GM12878 (cell line): ENCODE results near the gene LXN. TPM values are rescaled to one million over a fixed set of nuclear protein-coding genes. Genes with fewer than 3 reads are reported as not detected.
A peak's percentile ranks its signal among the peaks of the same experiment; 100 is the strongest.

Experiments
- ATAC-seq: fragments of 200-7000 bp; cut with Tn5 transposase; 3 replicates; pipeline ENCODE4 v1.9.1; 2020; ENCODE audit warnings: mild to moderate bottlenecking, moderate library complexity
- BruUV-seq: library from RNA; stranded (reverse); fragments of 400-500 nt; replicated peaks from 2 replicates; lab custom pipeline; 2021; lab: Mats Ljungman, UMichigan
- CTCF ChIA-PET: fragments of 300-600 bp; sonication (Branson Sonifier 250); formaldehyde crosslinking; extraction: SDS; loops from one replicate; lab custom pipeline; 2021; ENCODE audit warnings: inconsistent platforms; lab: Yijun Ruan, JAX
- POLR2A ChIA-PET: fragments of 350-600 bp; formaldehyde crosslinking; extraction: SDS; loops from one replicate; lab custom pipeline; 2021; ENCODE audit warnings: inconsistent platforms; lab: Charles Lee
- RAD21 ChIA-PET: fragments of 300-600 bp; sonication (Branson Sonifier 250); formaldehyde crosslinking; loops from one replicate; lab custom pipeline; 2023; ENCODE audit warnings: antibody characterized with exemption; ENCODE audit not compliant: unreplicated experiment; lab: Charles Lee
- SMC1A ChIA-PET: fragments of 300-600 bp; sonication (Branson Sonifier 250); formaldehyde crosslinking; loops from one replicate; lab custom pipeline; 2023; ENCODE audit not compliant: unreplicated experiment, uncharacterized antibody; lab: Charles Lee
- DNase-seq: peaks from one replicate; pipeline ENCODE4 v3.0.0-alpha.2; 2011; ENCODE audit warnings: low read depth, low spot score
- FAIRE-seq: peaks from 3 replicates; lab custom pipeline; 2011; peaks lifted over from hg19 to GRCh38; lab: Jason Lieb, UNC
- H2AFZ ChIP-seq: 2 replicates; pipeline ENCODE4 v1.6.0; 2011; ENCODE audit warnings: low read depth, low read length, control low read depth; ENCODE audit not compliant: control insufficient read depth
- H3K27ac ChIP-seq: 2 replicates; pipeline ENCODE4 v1.5.1; 2011; ENCODE audit warnings: control low read depth; ENCODE audit not compliant: control insufficient read depth, insufficient read depth
- H3K27me3 ChIP-seq, 2 experiments: replicated peaks in 1 of 2; 2 replicates each; pipeline versions ENCODE4 v1.6.0 to v1.6.1; 2011; ENCODE audit warnings: low read length in 1 of 2; ENCODE audit not compliant: control insufficient read depth in 2 of 2, insufficient read depth in 2 of 2
- H3K36me3 ChIP-seq, 2 experiments: 2 replicates each; pipeline ENCODE4 v1.5.1; 2011; ENCODE audit warnings: low read length in 1 of 2; ENCODE audit not compliant: control insufficient read depth in 2 of 2, insufficient read depth in 2 of 2
- H3K4me1 ChIP-seq: 2 replicates; pipeline ENCODE4 v1.6.1; 2011; ENCODE audit warnings: mild to moderate bottlenecking, low read length, moderate library complexity, mixed read lengths; ENCODE audit not compliant: control insufficient read depth, insufficient read depth
- H3K4me2 ChIP-seq: 2 replicates; pipeline ENCODE4 v1.6.0; 2011; ENCODE audit warnings: control low read depth; ENCODE audit not compliant: control insufficient read depth, insufficient read depth
- H3K4me3 ChIP-seq: fragments of 200-600 bp; sonication (generic); 2 replicates; pipeline ENCODE4 v1.5.1; 2016
- H3K79me2 ChIP-seq: 2 replicates; pipeline ENCODE4 v1.6.0; 2011; ENCODE audit warnings: low read length; ENCODE audit not compliant: control insufficient read depth, insufficient read depth
- H3K9ac ChIP-seq: 2 replicates; pipeline ENCODE4 v1.8.0; 2011; ENCODE audit warnings: low read length, control low read depth, mixed read lengths; ENCODE audit not compliant: control insufficient read depth, insufficient read depth
- H3K9me3 ChIP-seq: replicated peaks from 3 replicates; pipeline ENCODE4 v1.5.1; 2011; ENCODE audit warnings: mild to moderate bottlenecking, low read length; ENCODE audit not compliant: control insufficient read depth, insufficient read depth
- H4K20me1 ChIP-seq: 2 replicates; pipeline ENCODE4 v1.6.0; 2011; ENCODE audit not compliant: control insufficient read depth, insufficient read depth
- EP300 ChIP-seq, 2 experiments: fragments of 150-350 bp in 1 of 2; IDR thresholded peaks; 2 replicates each; pipeline ENCODE4 v1.6.1; 2011 to 2012; ENCODE audit warnings: low read depth in 2 of 2, low read length in 2 of 2, borderline replicate concordance in 1 of 2, improper control_type of control experiment in 1 of 2, inconsistent platforms in 1 of 2; ENCODE audit not compliant: control insufficient read depth in 1 of 2
- ETV6 ChIP-seq, 2 experiments: fragments of 450-650 bp in 1 of 2; IDR thresholded peaks in 1 of 2; conservative IDR thresholded peaks in 1 of 2; 2 replicates each; pipeline ENCODE4 v1.6.1; 2014; ENCODE audit warnings: antibody characterized with exemption in 1 of 2, borderline replicate concordance in 1 of 2, low read depth in 1 of 2, mild to moderate bottlenecking in 1 of 2, moderate library complexity in 1 of 2
- HCFC1 ChIP-seq: fragments of 150-350 bp; IDR thresholded peaks from 2 replicates; pipeline ENCODE4 v1.6.1; 2014; ENCODE audit warnings: low read length
- KAT2A ChIP-seq: conservative IDR thresholded peaks from 2 replicates; pipeline ENCODE4 v1.6.1; 2011; ENCODE audit warnings: low read depth, low read length; ENCODE audit not compliant: control insufficient read depth
- NBN ChIP-seq: fragments of 450-650 bp; IDR thresholded peaks from 2 replicates; pipeline ENCODE4 v1.6.1; 2016
- NFXL1 ChIP-seq: fragments of 450-650 bp; IDR thresholded peaks from 2 replicates; pipeline ENCODE4 v1.6.1; 2017; ENCODE audit warnings: antibody characterized with exemption, mild to moderate bottlenecking, borderline replicate concordance
- RAD51 ChIP-seq: fragments of 450-650 bp; IDR thresholded peaks from 2 replicates; pipeline ENCODE4 v1.6.1; 2016; ENCODE audit warnings: moderate library complexity, mild to moderate bottlenecking, inconsistent platforms
- RCOR1 ChIP-seq: conservative IDR thresholded peaks from 2 replicates; pipeline ENCODE4 v1.6.1; 2012; ENCODE audit warnings: low read depth, low read length, improper control_type of control experiment
- RFX5 ChIP-seq: IDR thresholded peaks from 2 replicates; pipeline ENCODE4 v1.6.1; 2011; ENCODE audit warnings: low read depth, low read length, improper control_type of control experiment
- SUPT20H ChIP-seq: IDR thresholded peaks from 2 replicates; pipeline ENCODE4 v1.6.1; 2011; ENCODE audit warnings: low read depth, mild to moderate bottlenecking, low read length, moderate library complexity, borderline replicate concordance; ENCODE audit not compliant: control insufficient read depth
- SUZ12 ChIP-seq: fragments of 200-600 bp; sonication (generic); IDR thresholded peaks from one replicate; pipeline ENCODE4 v1.6.1; 2018; ENCODE audit warnings: antibody characterized with exemption, mild to moderate bottlenecking; ENCODE audit not compliant: unreplicated experiment
- TARDBP ChIP-seq: IDR thresholded peaks from 2 replicates; pipeline ENCODE4 v1.6.1; 2016; ENCODE audit warnings: borderline replicate concordance
- WGBS: methylation state at CpG from one replicate; pipeline ENCODE4 v1.1.6; 2016; ENCODE audit warnings: low lambda C conversion rate; ENCODE audit not compliant: insufficient replicate concordance, insufficient coverage; ENCODE audit errors: missing lambda C conversion rate; 5-methylcytosine and 5-hydroxymethylcytosine counted together
- in situ Hi-C: fragments of 300-500 bp; cut with MboI; formaldehyde crosslinking; loops from 9 replicates; pipeline ENCODE4 v1.14.3; 2018; ENCODE audit warnings: mixed read lengths
- intact Hi-C: fragments of 100-400 bp; cut with micrococcal nuclease; formaldehyde crosslinking; loops from one replicate; pipeline ENCODE4 v1.14.2; 2022; ENCODE audit not compliant: unreplicated experiment
- polyA plus RNA-seq, 11 experiments: library from polyadenylated mRNA; depleted of rRNA in 4 of 11; unstranded in 6 of 11; stranded (reverse) in 5 of 11; fragments of >200 nt; fragmentation: Nextera tagmentation in 4 of 11; fragmentation: Illumina TruSeq in 1 of 11; extraction: Ambion mirVana in 4 of 11; extraction: Trizol in 1 of 11; gene quantifications; 1 replicate in 1 of 11; 2 replicates in 10 of 11; pipeline versions ENCODE4 v1.2.1 to v1.2.3, GENCODE V29; 2011 to 2016; ENCODE audit warnings: inconsistent platforms in 2 of 11, missing spikeins in 2 of 11, low read depth in 1 of 11
- total RNA-seq, 4 experiments: library from RNA; depleted of rRNA in 3 of 4; stranded (reverse); fragments of >200 nt in 3 of 4; fragmentation: Illumina TruSeq in 1 of 4; extraction: Trizol in 1 of 4; gene quantifications; 2 replicates each; pipeline versions ENCODE4 v1.2.1 to v1.2.3, GENCODE V29; 2013 to 2021
- TF ChIP-seq, protein P1 (sequence below): fragments of 450-650 bp; formaldehyde crosslinking; IDR thresholded peaks from 2 replicates; pipeline ENCODE4 v1.5.0; 2022; ENCODE audit warnings: mild to moderate bottlenecking, missing genetic modification characterization
- TF ChIP-seq, protein P2 (sequence below): fragments of 450-650 bp; IDR thresholded peaks from 2 replicates; pipeline ENCODE4 v1.6.1; 2018; ENCODE audit warnings: mild to moderate bottlenecking, low read depth, moderate library complexity; ENCODE audit not compliant: partially characterized antibody

The LXN gene
- total and polyA plus RNA-seq, 10 of the 15 experiments (the other 5 are each of a cell fraction or from before 2014, with no cell fraction given) = 10.7 to 45.0 (median 20.4) TPM

DNA sequence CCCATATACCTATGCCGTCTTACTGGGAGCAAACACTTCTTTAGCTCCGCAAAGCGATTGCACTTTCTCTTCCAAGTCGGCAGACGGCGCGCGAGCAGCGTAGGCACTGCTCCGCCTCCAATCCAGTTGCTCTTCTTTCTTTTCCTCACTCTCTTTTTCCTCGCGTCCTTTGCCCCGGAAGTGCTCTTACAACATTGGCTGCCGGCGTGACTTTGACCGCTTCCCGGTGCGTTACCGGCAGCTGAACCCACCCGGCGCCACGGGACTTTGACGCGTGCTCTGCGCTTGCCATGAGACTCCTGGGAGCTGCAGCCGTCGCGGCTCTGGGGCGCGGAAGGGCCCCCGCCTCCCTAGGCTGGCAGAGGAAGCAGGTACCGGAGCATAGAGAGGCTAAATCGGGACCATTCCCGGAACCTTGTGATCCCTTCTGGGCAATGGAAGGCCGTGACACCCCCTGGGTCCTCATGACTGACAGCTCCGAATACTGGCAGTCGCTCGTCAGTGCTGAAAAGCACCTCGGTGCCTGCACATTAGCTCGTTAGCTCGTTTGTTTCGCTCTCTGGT lies 28.0 kb downstream of the LXN start, which contains the start of gene GFM1:
Gene GFM1 (plus strand): TSS at position 183 of the 564 bp plus-strand sequence. CDS start 108 bp downstream, at position 291.
- POLR2A ChIA-PET = interaction anchor here (0.7 to 1.2 kb wide), 5 partner anchors 9 to 981 kb away, joined by 3 to 5 read pairs (median 4); partner anchors contain the start of genes LXN and MLF1
- TSS peak; percentile 64 for BruUV-seq
- TF ChIP-seq ETV6 (conservative IDR thresholded peaks at IDR 0.05 in 1 of 2, IDR thresholded peaks at IDR 0.05 in 1 of 2; ENCODE audit: borderline replicate concordance in 1 of 2, low read depth in 1 of 2) (peak in 1 of 2 experiments; percentile 60; a peak in 1 of 4 replicates), TARDBP (peak; percentile 87), NFXL1 (no peak), EP300 (IDR thresholded peaks at IDR 0.05; ENCODE audit: borderline replicate concordance in 1 of 2, control insufficient read depth in 1 of 2, low read depth in 2 of 2, low read length in 2 of 2) (0 out of 4 replicates have a peak, but pooled peaks of 1 of the 2 experiments have one; percentile 33), RAD51 (peak; percentile 67), KAT2A (no peak), SUZ12 (no peak), HCFC1 (peak; percentile 84), NBN (peak; percentile 93), SUPT20H (no peak), RFX5 (0 out of 2 replicates have a peak, but pooled peaks have one; percentile 36), RCOR1 (no peak)
- TF ChIP-seq, protein P1, sequence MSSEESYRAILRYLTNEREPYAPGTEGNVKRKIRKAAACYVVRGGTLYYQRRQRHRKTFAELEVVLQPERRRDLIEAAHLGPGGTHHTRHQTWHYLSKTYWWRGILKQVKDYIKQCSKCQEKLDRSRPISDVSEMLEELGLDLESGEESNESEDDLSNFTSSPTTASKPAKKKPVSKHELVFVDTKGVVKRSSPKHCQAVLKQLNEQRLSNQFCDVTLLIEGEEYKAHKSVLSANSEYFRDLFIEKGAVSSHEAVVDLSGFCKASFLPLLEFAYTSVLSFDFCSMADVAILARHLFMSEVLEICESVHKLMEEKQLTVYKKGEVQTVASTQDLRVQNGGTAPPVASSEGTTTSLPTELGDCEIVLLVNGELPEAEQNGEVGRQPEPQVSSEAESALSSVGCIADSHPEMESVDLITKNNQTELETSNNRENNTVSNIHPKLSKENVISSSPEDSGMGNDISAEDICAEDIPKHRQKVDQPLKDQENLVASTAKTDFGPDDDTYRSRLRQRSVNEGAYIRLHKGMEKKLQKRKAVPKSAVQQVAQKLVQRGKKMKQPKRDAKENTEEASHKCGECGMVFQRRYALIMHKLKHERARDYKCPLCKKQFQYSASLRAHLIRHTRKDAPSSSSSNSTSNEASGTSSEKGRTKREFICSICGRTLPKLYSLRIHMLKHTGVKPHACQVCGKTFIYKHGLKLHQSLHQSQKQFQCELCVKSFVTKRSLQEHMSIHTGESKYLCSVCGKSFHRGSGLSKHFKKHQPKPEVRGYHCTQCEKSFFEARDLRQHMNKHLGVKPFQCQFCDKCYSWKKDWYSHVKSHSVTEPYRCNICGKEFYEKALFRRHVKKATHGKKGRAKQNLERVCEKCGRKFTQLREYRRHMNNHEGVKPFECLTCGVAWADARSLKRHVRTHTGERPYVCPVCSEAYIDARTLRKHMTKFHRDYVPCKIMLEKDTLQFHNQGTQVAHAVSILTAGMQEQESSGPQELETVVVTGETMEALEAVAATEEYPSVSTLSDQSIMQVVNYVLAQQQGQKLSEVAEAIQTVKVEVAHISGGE (CRISPR knock-in tag) = peak; percentile 54
- TF ChIP-seq, protein P2, sequence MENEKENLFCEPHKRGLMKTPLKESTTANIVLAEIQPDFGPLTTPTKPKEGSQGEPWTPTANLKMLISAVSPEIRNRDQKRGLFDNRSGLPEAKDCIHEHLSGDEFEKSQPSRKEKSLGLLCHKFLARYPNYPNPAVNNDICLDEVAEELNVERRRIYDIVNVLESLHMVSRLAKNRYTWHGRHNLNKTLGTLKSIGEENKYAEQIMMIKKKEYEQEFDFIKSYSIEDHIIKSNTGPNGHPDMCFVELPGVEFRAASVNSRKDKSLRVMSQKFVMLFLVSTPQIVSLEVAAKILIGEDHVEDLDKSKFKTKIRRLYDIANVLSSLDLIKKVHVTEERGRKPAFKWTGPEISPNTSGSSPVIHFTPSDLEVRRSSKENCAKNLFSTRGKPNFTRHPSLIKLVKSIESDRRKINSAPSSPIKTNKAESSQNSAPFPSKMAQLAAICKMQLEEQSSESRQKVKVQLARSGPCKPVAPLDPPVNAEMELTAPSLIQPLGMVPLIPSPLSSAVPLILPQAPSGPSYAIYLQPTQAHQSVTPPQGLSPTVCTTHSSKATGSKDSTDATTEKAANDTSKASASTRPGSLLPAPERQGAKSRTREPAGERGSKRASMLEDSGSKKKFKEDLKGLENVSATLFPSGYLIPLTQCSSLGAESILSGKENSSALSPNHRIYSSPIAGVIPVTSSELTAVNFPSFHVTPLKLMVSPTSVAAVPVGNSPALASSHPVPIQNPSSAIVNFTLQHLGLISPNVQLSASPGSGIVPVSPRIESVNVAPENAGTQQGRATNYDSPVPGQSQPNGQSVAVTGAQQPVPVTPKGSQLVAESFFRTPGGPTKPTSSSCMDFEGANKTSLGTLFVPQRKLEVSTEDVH = peak; percentile 73

More for the DNA sequence above, 28.0 kb downstream of the LXN start, which contains the start of gene GFM1:
- H3K9me3 ChIP-seq = no peaks in the 10 kb centered on the region
- ChIA-PET CTCF (interaction anchor here (0.6 to 6.4 kb wide), 33 partner anchors 8 to 780 kb away, joined by 3 to 77 read pairs (median 4); partner anchors contain the start of genes LXN and MLF1), RAD21 (interaction anchor here (0.7 to 2.7 kb wide), 4 partner anchors 16 to 145 kb away, joined by 4 to 11 read pairs (median 4); no protein-coding TSS in a partner anchor), SMC1A (interaction anchor here (0.6 to 2.5 kb wide), 14 partner anchors 9 to 688 kb away, joined by 3 to 8 read pairs (median 4); partner anchors contain the start of genes LXN, MLF1 and RSRC1)
- H4K20me1 ChIP-seq = no peaks in the 10 kb centered on the region
- intact Hi-C loops = loop anchor here (10.0 kb wide), 1 partner anchor 530 kb away; the partner anchor contains the start of gene RSRC1
- ATAC-seq (peak; percentile 97), DNase-seq (peak; percentile 83), FAIRE-seq (peak; percentile 100)
- peak within 1 kb of the TSS; percentile 72 for H3K4me3 ChIP-seq
- H3K4me1 ChIP-seq = no peaks in the 10 kb centered on the region
- H3K4me2 ChIP-seq = peak within 1 kb of the TSS; percentile 5
- in situ Hi-C loops = no loop called here
- H3K27me3 ChIP-seq = no peaks in the 10 kb centered on the region
- H3K79me2 ChIP-seq = peaks cover 25% of the 10 kb centered on the region
- 1% methylated on average over 42 of the region's 42 CpGs for WGBS
- peak within 1 kb of the TSS; percentile 82 for H3K9ac ChIP-seq
- H2AFZ ChIP-seq = peak within 1 kb of the TSS; percentile 90
- H3K27ac ChIP-seq = peak within 1 kb of the TSS; percentile 75
- H3K36me3 ChIP-seq = no peaks in the 10 kb centered on the region; a peak in 1 of 4 replicates
